ENCODE measurements around the gene ZMAT5. TPM values are rescaled to one million over a fixed set of nuclear protein-coding genes. Genes with fewer than 3 reads are reported as not detected.

ZMAT5 gene
- polyA plus RNA-seq, 2 donors = 20.3 to 31.2 TPM

GRCh38 chr22:29773233-29773632 lies 6.4 kb upstream of the ZMAT5 start:
- Histone ChIP-seq H3K4me3 (ENCODE audit: low read depth in 1 of 2, low read length in 2 of 2) (no peak overlapping the region), H3K27me3 (ENCODE audit: control insufficient read depth in 1 of 2, insufficient read depth in 2 of 2, low read length in 2 of 2) (no peaks in the 10 kb centered on the region), H3K27ac (ENCODE audit: low read depth in 2 of 2, low read length in 1 of 2) (peak overlapping the region; percentile 70), H3K9me3 (ENCODE audit: control insufficient read depth in 2 of 2, insufficient read depth in 1 of 2, low read depth in 1 of 2, low read length in 1 of 2) (no peaks in the 10 kb centered on the region), H3K36me3 (ENCODE audit: control insufficient read depth in 2 of 2, insufficient read depth in 2 of 2, low read length in 1 of 2) (peaks cover 0 to 5% of the 10 kb centered on the region in 2 donors), H3K4me1 (ENCODE audit: control insufficient read depth in 2 of 2, insufficient read depth in 2 of 2, low read length in 1 of 2) (no peaks in the 10 kb centered on the region)
- 54 to 68% methylated on average over 2 of the region's 2 CpGs for WGBS, 2 donors

DNA sequence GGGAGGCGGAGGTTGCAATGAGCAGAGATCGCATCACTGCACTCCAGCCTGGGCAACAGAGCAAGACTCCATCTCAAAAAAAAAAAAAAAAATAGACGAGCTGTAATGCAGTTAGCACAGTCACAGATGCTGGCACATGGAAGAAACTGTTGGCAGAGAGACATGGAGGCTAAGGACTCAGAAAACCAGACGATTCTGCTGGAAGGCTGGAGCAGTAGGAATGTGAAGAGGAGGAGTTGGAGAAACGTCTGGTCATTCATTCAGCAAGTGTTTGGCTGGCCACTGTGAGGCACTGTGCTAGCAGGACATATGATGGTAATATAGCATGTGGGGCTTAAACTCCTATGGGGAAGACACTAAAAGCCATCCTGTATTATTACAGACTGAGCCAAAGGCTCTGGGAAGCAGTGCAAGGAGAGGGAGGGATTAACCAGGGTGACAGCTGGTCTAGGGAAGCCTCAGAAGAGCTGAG lies 5.4 kb upstream of the ZMAT5 start:
- WGBS, 2 donors = 49 to 55% methylated on average over 5 of the region's 5 CpGs
- H3K36me3 ChIP-seq (ENCODE audit: control insufficient read depth in 2 of 2, insufficient read depth in 2 of 2, low read length in 1 of 2) = peaks cover 0 to 5% of the 10 kb centered on the region in 2 donors
- no peaks in the 10 kb centered on the region for H3K4me1 ChIP-seq (ENCODE audit: control insufficient read depth in 2 of 2, insufficient read depth in 2 of 2, low read length in 1 of 2)
- H3K27ac ChIP-seq (ENCODE audit: low read depth in 2 of 2, low read length in 1 of 2) = peak overlapping the region in 1 of 2 donors; percentile 69
- H3K9me3 ChIP-seq (ENCODE audit: control insufficient read depth in 2 of 2, insufficient read depth in 1 of 2, low read depth in 1 of 2, low read length in 1 of 2) = no peaks in the 10 kb centered on the region
- H3K27me3 ChIP-seq (ENCODE audit: control insufficient read depth in 1 of 2, insufficient read depth in 2 of 2, low read length in 2 of 2) = no peaks in the 10 kb centered on the region
- H3K4me3 ChIP-seq (ENCODE audit: low read depth in 1 of 2, low read length in 2 of 2) = no peak overlapping the region

DNA sequence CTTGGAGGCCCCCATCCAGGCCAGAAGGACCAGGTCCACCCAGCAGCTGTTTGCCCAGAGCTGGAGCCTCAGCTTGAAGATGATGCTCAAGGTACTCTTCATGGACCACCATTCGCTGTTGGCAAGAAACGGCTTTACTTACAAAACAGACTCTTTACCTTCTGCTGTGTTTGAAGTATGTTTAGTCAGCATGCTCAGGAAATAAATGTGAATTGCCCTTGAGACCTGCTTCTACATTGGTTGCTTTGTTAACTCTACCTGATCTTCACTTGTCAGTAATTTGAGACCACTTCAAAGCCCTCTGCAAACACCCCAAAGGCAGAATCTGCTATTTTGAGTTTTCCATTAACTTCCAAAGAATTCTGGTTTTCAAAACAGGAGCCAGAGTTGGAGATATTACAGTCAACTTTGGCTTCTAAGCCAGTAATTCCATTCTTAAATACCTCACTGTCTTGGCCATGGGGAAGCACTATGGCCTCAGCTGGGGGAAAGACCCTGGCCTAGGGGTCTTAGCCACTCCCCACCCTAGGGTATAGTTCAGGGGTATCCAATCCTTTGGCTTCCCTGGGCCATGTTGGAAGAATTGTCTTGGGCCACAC lies 3.0 kb upstream of the ZMAT5 start:
- H3K36me3 ChIP-seq (ENCODE audit: control insufficient read depth in 2 of 2, insufficient read depth in 2 of 2, low read length in 1 of 2) = peaks cover 0 to 5% of the 10 kb centered on the region in 2 donors
- H3K4me3 ChIP-seq (ENCODE audit: low read depth in 1 of 2, low read length in 2 of 2) = no peak overlapping the region
- H3K9me3 ChIP-seq (ENCODE audit: control insufficient read depth in 2 of 2, insufficient read depth in 1 of 2, low read depth in 1 of 2, low read length in 1 of 2) = no peaks in the 10 kb centered on the region
- H3K4me1 ChIP-seq (ENCODE audit: control insufficient read depth in 2 of 2, insufficient read depth in 2 of 2, low read length in 1 of 2) = peaks cover 0 to 6% of the 10 kb centered on the region in 2 donors
- H3K27me3 ChIP-seq (ENCODE audit: control insufficient read depth in 1 of 2, insufficient read depth in 2 of 2, low read length in 2 of 2) = no peaks in the 10 kb centered on the region
- 85 to 87% methylated on average over 2 of the region's 2 CpGs for WGBS, 2 donors
- H3K27ac ChIP-seq (ENCODE audit: low read depth in 2 of 2, low read length in 1 of 2) = no peak overlapping the region

DNA sequence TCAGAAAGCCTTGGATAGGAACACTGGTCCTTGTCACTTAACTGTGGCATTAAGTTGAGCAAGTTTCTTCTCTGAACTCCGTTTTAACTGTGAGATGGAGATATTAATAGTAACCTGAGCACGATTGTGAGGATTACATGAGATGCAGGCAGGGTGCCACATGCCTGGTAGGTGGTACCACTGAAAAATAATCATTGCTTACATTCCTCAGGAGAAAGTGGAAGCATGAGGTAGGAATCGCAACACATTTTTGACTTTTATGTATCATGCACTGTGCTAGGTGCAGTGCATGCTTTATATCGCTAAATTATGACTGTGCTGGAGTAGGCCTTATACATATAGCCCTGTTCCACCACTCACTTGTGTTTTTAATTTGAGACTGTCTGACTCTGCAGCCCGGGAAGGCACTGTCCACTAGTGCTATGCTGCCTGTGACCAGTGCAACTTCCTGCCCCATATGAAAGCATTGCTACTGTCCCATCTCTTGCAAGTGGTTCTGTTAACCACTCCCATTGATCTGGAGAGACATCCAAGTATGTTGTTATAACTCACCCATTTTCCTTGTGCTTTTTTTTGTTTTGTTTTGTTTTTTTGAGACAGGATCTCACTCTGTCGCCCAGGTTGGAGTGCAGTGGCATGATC lies 1.4 kb upstream of the ZMAT5 start:
- peak overlapping the region; percentile 84 to 95 for H3K4me3 ChIP-seq (ENCODE audit: low read depth in 1 of 2, low read length in 2 of 2)
- WGBS, 2 donors = 35 to 41% methylated on average over 6 of the region's 6 CpGs
- peaks cover 0 to 5% of the 10 kb centered on the region in 2 donors for H3K36me3 ChIP-seq (ENCODE audit: control insufficient read depth in 2 of 2, insufficient read depth in 2 of 2, low read length in 1 of 2)
- no peaks in the 10 kb centered on the region for H3K27me3 ChIP-seq (ENCODE audit: control insufficient read depth in 1 of 2, insufficient read depth in 2 of 2, low read length in 2 of 2)
- peaks cover 0 to 6% of the 10 kb centered on the region in 2 donors for H3K4me1 ChIP-seq (ENCODE audit: control insufficient read depth in 2 of 2, insufficient read depth in 2 of 2, low read length in 1 of 2)
- no peaks in the 10 kb centered on the region for H3K9me3 ChIP-seq (ENCODE audit: control insufficient read depth in 2 of 2, insufficient read depth in 1 of 2, low read depth in 1 of 2, low read length in 1 of 2)
- peak overlapping the region in 1 of 2 donors; percentile 89 for H3K27ac ChIP-seq (ENCODE audit: low read depth in 2 of 2, low read length in 1 of 2)

DNA sequence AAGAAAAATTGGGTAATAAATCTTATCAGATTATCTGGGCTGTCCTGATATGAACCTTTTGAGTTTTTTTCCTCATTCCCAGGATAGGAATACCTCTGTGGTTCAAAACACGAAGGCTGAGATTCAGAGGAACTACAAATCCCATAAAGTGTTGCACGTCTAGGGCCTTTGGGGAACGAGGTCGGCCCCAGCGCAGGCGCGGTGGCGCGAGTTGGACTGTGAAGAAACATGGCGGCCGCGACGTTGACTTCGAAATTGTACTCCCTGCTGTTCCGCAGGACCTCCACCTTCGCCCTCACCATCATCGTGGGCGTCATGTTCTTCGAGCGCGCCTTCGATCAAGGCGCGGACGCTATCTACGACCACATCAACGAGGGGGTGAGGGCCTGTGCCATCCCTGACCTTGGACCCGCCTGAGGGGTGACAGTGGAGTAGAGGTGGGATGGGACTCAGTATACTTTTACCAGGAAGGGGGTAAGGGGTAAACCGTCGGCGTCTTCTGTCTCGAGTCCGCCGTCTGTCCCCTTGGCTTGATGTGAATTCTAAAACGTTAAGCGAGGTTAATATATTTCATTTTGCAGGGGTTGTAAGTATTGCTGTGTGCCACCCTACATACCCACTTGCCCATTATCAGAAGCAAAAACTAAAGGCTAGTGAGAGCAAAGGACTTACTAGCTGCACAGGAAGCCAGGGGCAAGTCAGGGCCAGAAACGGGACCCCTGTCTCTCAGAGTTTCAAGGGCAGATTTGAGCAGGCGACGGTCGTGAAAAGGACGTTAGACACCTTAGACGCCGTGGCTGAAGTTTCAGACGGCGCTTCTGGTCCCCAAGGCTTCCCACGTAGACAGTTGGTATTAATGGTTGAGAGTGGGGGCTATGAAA lies 604 bp upstream of the ZMAT5 start, which contains the start of gene UQCR10:
Gene UQCR10, plus strand, starts transcription at position 199 of the 881 bp plus-strand sequence. Its CDS starts 30 bp downstream, at position 229.
- H3K36me3 ChIP-seq (ENCODE audit: control insufficient read depth in 2 of 2, insufficient read depth in 2 of 2, low read length in 1 of 2) = peaks cover 0 to 5% of the 10 kb centered on the region in 2 donors
- WGBS, 2 donors = 1 to 12% methylated on average over 46 of the region's 46 CpGs
- H3K4me1 ChIP-seq (ENCODE audit: control insufficient read depth in 2 of 2, insufficient read depth in 2 of 2, low read length in 1 of 2) = peaks cover 0 to 6% of the 10 kb centered on the region in 2 donors
- H3K27me3 ChIP-seq (ENCODE audit: control insufficient read depth in 1 of 2, insufficient read depth in 2 of 2, low read length in 2 of 2) = no peaks in the 10 kb centered on the region
- H3K9me3 ChIP-seq (ENCODE audit: control insufficient read depth in 2 of 2, insufficient read depth in 1 of 2, low read depth in 1 of 2, low read length in 1 of 2) = no peaks in the 10 kb centered on the region
- H3K4me3 ChIP-seq (ENCODE audit: low read depth in 1 of 2, low read length in 2 of 2) = peak within 1 kb of the TSS; percentile 84 to 95
- H3K27ac ChIP-seq (ENCODE audit: low read depth in 2 of 2, low read length in 1 of 2) = peak within 1 kb of the TSS; percentile 90 to 95

DNA sequence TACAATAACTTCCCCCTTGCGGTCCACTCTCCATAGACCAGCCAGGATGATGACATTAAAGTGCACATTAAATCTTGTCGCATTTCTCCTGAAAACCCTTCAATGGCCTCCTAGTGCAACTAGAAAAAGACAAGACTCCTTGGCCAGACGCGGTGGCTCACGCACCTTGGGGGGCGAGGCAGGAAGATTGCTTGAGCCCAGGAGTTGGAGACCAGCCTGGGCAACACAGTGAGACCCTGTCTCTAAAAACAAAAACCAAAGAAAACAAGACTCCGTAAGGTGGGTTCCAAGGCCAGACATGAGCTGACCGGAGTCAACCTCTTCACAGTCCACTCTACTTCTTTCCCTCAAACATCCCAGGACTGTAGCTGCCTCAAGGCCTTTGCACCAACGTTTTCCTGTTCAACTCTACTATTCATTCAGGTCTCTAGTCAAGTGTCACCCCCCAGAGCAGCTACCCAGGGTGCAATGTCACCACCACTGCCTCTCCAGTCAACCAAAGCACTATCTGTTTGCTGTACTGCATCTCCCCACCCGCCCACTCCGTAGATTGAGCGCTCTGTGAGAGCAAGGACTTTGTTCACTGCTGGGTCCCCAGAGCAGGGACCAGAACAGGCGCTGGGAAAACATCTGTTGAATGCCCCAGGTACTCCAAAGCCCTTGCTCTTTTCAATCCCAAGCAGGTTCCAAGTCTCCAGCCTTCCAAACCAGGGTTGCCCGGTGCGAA lies 739 bp downstream of the ZMAT5 start:
- no peaks in the 10 kb centered on the region for H3K27me3 ChIP-seq (ENCODE audit: control insufficient read depth in 1 of 2, insufficient read depth in 2 of 2, low read length in 2 of 2)
- peaks cover 0 to 6% of the 10 kb centered on the region in 2 donors for H3K4me1 ChIP-seq (ENCODE audit: control insufficient read depth in 2 of 2, insufficient read depth in 2 of 2, low read length in 1 of 2)
- H3K27ac ChIP-seq (ENCODE audit: low read depth in 2 of 2, low read length in 1 of 2) = peak overlapping the region; percentile 90 to 95
- no peaks in the 10 kb centered on the region for H3K9me3 ChIP-seq (ENCODE audit: control insufficient read depth in 2 of 2, insufficient read depth in 1 of 2, low read depth in 1 of 2, low read length in 1 of 2)
- H3K36me3 ChIP-seq (ENCODE audit: control insufficient read depth in 2 of 2, insufficient read depth in 2 of 2, low read length in 1 of 2) = peaks cover 0 to 5% of the 10 kb centered on the region in 2 donors
- peak overlapping the region; percentile 71 to 76 for H3K4me3 ChIP-seq (ENCODE audit: low read depth in 1 of 2, low read length in 2 of 2)
- 54 to 55% methylated on average over 15 of the region's 15 CpGs for WGBS, 2 donors

DNA sequence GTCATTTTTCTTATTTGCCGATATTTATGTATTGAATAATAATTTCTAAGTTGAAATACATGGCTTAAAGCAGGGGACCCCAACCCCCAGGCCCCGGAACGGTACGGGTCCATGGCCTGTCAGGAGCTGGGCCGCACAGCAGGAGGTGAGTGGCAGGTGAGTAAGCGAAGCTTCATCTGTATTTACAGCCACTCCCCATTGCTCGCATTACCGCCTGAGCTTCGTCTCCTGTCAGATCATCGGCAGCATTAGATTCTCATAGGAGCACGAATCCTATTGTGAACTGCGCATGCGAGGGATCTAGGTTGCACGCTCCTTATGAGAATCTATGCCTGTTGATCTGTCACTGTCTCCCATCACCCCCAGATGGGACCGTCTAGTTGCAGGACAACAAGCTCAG lies 4.5 kb downstream of the ZMAT5 start:
- Histone ChIP-seq H3K4me3 (ENCODE audit: low read depth in 1 of 2, low read length in 2 of 2) (no peak overlapping the region), H3K9me3 (ENCODE audit: control insufficient read depth in 2 of 2, insufficient read depth in 1 of 2, low read depth in 1 of 2, low read length in 1 of 2) (no peaks in the 10 kb centered on the region), H3K27me3 (ENCODE audit: control insufficient read depth in 1 of 2, insufficient read depth in 2 of 2, low read length in 2 of 2) (no peaks in the 10 kb centered on the region), H3K27ac (ENCODE audit: low read depth in 2 of 2, low read length in 1 of 2) (no peak overlapping the region), H3K4me1 (ENCODE audit: control insufficient read depth in 2 of 2, insufficient read depth in 2 of 2, low read length in 1 of 2) (peaks cover 0 to 6% of the 10 kb centered on the region in 2 donors), H3K36me3 (ENCODE audit: control insufficient read depth in 2 of 2, insufficient read depth in 2 of 2, low read length in 1 of 2) (no peaks in the 10 kb centered on the region)
- WGBS, 2 donors = 70 to 74% methylated on average over 15 of the region's 15 CpGs

DNA sequence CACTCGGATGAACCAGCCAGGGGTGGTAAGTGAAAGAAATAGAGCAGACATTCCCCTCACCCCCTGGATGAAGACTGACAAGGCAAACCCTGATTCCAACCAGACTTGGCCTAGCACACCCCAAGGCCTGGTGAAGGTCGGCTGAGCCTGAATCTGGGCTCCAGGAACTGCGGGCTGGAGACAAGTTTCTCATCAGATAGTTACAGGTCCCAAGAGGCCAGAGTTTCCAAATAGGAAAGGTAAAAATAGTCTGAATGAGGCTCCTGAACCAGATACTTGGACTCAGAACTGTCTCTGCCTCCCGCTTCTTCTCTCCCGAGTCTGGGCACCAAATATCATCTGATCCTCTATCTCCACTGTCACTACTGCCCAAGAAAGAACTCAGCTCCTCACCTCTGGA lies 7.8 kb downstream of the ZMAT5 start:
- H3K27ac ChIP-seq (ENCODE audit: low read depth in 2 of 2, low read length in 1 of 2) = no peak overlapping the region
- H3K9me3 ChIP-seq (ENCODE audit: control insufficient read depth in 2 of 2, insufficient read depth in 1 of 2, low read depth in 1 of 2, low read length in 1 of 2) = no peaks in the 10 kb centered on the region
- 62 to 75% methylated on average over 5 of the region's 5 CpGs for WGBS, 2 donors
- no peaks in the 10 kb centered on the region for H3K27me3 ChIP-seq (ENCODE audit: control insufficient read depth in 1 of 2, insufficient read depth in 2 of 2, low read length in 2 of 2)
- H3K36me3 ChIP-seq (ENCODE audit: control insufficient read depth in 2 of 2, insufficient read depth in 2 of 2, low read length in 1 of 2) = no peaks in the 10 kb centered on the region
- no peak overlapping the region for H3K4me3 ChIP-seq (ENCODE audit: low read depth in 1 of 2, low read length in 2 of 2)
- H3K4me1 ChIP-seq (ENCODE audit: control insufficient read depth in 2 of 2, insufficient read depth in 2 of 2, low read length in 1 of 2) = no peaks in the 10 kb centered on the region

- H3K27me3 ChIP-seq (ENCODE audit: control insufficient read depth in 1 of 2, insufficient read depth in 2 of 2, low read length in 2 of 2) = no peaks in the 10 kb centered on the region
- H3K36me3 ChIP-seq (ENCODE audit: control insufficient read depth in 2 of 2, insufficient read depth in 2 of 2, low read length in 1 of 2) = no peaks in the 10 kb centered on the region
- H3K4me3 ChIP-seq (ENCODE audit: low read depth in 1 of 2, low read length in 2 of 2) = no peak overlapping the region
- H3K4me1 ChIP-seq (ENCODE audit: control insufficient read depth in 2 of 2, insufficient read depth in 2 of 2, low read length in 1 of 2) = no peaks in the 10 kb centered on the region
- WGBS, 2 donors = 82 to 83% methylated on average over 7 of the region's 7 CpGs
- H3K9me3 ChIP-seq (ENCODE audit: control insufficient read depth in 2 of 2, insufficient read depth in 1 of 2, low read depth in 1 of 2, low read length in 1 of 2) = no peaks in the 10 kb centered on the region
- no peak overlapping the region for H3K27ac ChIP-seq (ENCODE audit: low read depth in 2 of 2, low read length in 1 of 2)
These were observed 8.7 kb downstream of the ZMAT5 start for GRCh38 chr22:29758068-29758622.

All from esophagus (tissue), 2 donors.